Endothelial cell of umbilical vein (primary cell): ENCODE results near the gene ACAD11. TPM values are rescaled to one million over a fixed set of nuclear protein-coding genes. Genes with fewer than 3 reads are reported as not detected.
"Not testable (repeated sequence)": the region's sequence is repeated elsewhere in the genome, so short reads cannot be mapped to it uniquely, and the experiment has no call there.

Source experiments
- BruUV-seq: library from RNA; stranded (reverse); fragments of 400-500 nt; replicated peaks from 2 replicates; lab custom pipeline; 2021; lab: Mats Ljungman, UMichigan
- CTCF ChIA-PET: fragments of 300-600, 350-600 bp; sonication (Branson Sonifier 250); formaldehyde crosslinking; loops from one replicate; lab custom pipeline; 2021; ENCODE audit warnings: antibody characterized with exemption, inconsistent platforms; lab: Charles Lee
- POLR2A ChIA-PET: fragments of 300-600, 350-600 bp; sonication (Branson Sonifier 250); formaldehyde crosslinking; loops from one replicate; lab custom pipeline; 2021; ENCODE audit warnings: antibody characterized with exemption, inconsistent platforms; lab: Charles Lee
- DNase-seq: peaks from one replicate; pipeline ENCODE4 v3.0.0-alpha.2; 2011; ENCODE audit warnings: low read depth, low spot score
- FAIRE-seq: peaks from 2 replicates; lab custom pipeline; 2011; peaks lifted over from hg19 to GRCh38; lab: Jason Lieb, UNC
- H2AFZ ChIP-seq: 2 replicates; pipeline ENCODE4 v1.6.0; 2012; ENCODE audit warnings: low read depth, low read length, control low read depth, inconsistent platforms
- H3K27ac ChIP-seq: 2 replicates; pipeline ENCODE4 v1.5.1; 2011; ENCODE audit warnings: low read depth, mild to moderate bottlenecking, control low read depth, low read length, moderate library complexity; ENCODE audit not compliant: insufficient read depth
- H3K27me3 ChIP-seq, 2 experiments: 2 replicates each; pipeline versions ENCODE4 v1.6.0 to v1.6.1; 2011; ENCODE audit warnings: low read length in 2 of 2, mixed read lengths in 1 of 2; ENCODE audit not compliant: control insufficient read depth in 2 of 2, insufficient read depth in 2 of 2
- H3K36me3 ChIP-seq, 2 experiments: 2 replicates in 1 of 2; 3 replicates in 1 of 2; pipeline ENCODE4 v1.5.1; 2011; ENCODE audit warnings: low read length in 2 of 2, mild to moderate bottlenecking in 1 of 2, moderate library complexity in 1 of 2; ENCODE audit not compliant: control insufficient read depth in 2 of 2, insufficient read depth in 2 of 2; ENCODE audit errors: extremely low read depth in 1 of 2
- H3K4me1 ChIP-seq: 3 replicates; pipeline ENCODE4 v1.5.1; 2011; ENCODE audit warnings: mild to moderate bottlenecking, low read length; ENCODE audit not compliant: control insufficient read depth, insufficient read depth; ENCODE audit errors: extremely low read depth
- H3K4me2 ChIP-seq: 2 replicates; pipeline ENCODE4 v1.6.1; 2011; ENCODE audit warnings: low read length, control low read depth, mixed read lengths; ENCODE audit not compliant: insufficient read depth
- H3K4me3 ChIP-seq, 3 experiments: fragments of 200-600 bp in 1 of 3; sonication (generic), shearing (Covaris generic) in 1 of 3; replicated peaks in 1 of 3; 2 replicates each; pipeline ENCODE4 v1.5.1; 2011 to 2016; ENCODE audit warnings: control low read depth in 3 of 3, low read length in 3 of 3, mild to moderate bottlenecking in 2 of 3, inconsistent platforms in 1 of 3, low read depth in 1 of 3, moderate library complexity in 1 of 3; ENCODE audit not compliant: insufficient read depth in 1 of 3
- H3K79me2 ChIP-seq: 2 replicates; pipeline ENCODE4 v1.6.0; 2012; ENCODE audit warnings: low read length, inconsistent platforms; ENCODE audit not compliant: control insufficient read depth, insufficient read depth
- H3K9ac ChIP-seq: replicated peaks from 2 replicates; pipeline ENCODE3; 2011; ENCODE audit warnings: low read length, control low read depth; ENCODE audit not compliant: insufficient read depth; ENCODE audit errors: extremely low read depth
- H3K9me1 ChIP-seq: replicated peaks from 3 replicates; pipeline ENCODE4 v1.6.0; 2011; ENCODE audit warnings: mild to moderate bottlenecking, low read length; ENCODE audit not compliant: control insufficient read depth, insufficient read depth; ENCODE audit errors: extremely low read depth
- H3K9me3 ChIP-seq: replicated peaks from 2 replicates; pipeline ENCODE4 v1.5.1; 2012; ENCODE audit warnings: low read length, inconsistent platforms; ENCODE audit not compliant: control insufficient read depth, insufficient read depth
- H4K20me1 ChIP-seq: replicated peaks from 2 replicates; pipeline ENCODE3; 2011; ENCODE audit warnings: mild to moderate bottlenecking, low read length; ENCODE audit not compliant: control insufficient read depth, insufficient read depth; ENCODE audit errors: extremely low read depth
- EZH2 ChIP-seq: IDR thresholded peaks from 2 replicates; pipeline ENCODE4 v1.6.1; 2012; ENCODE audit warnings: borderline replicate concordance, low read depth, mild to moderate bottlenecking, moderate library complexity, low read length, inconsistent platforms; ENCODE audit not compliant: severe bottlenecking
- FOS ChIP-seq: IDR thresholded peaks from 2 replicates; pipeline ENCODE4 v1.6.1; 2011; ENCODE audit warnings: mild to moderate bottlenecking, low read length, moderate library complexity, borderline replicate concordance; ENCODE audit not compliant: insufficient read depth
- GATA2 ChIP-seq: IDR thresholded peaks from 2 replicates; pipeline ENCODE4 v1.7.0; 2011; ENCODE audit warnings: low read depth, mild to moderate bottlenecking, moderate library complexity, mixed read lengths, low read length; ENCODE audit not compliant: insufficient read length, insufficient read depth
- JUN ChIP-seq: IDR thresholded peaks from 2 replicates; pipeline ENCODE4 v1.6.1; 2011; ENCODE audit warnings: borderline replicate concordance, low read depth; ENCODE audit not compliant: insufficient read length, insufficient read depth
- MYC ChIP-seq: IDR thresholded peaks from one replicate; pipeline ENCODE4 v1.6.1; 2011; ENCODE audit warnings: mild to moderate bottlenecking, low read depth, low read length
- POLR2A ChIP-seq: IDR thresholded peaks from 2 replicates; pipeline ENCODE4 v1.6.1; 2012; ENCODE audit warnings: low read depth, mild to moderate bottlenecking, control low read depth, low read length
- POLR2AphosphoS5 ChIP-seq: IDR thresholded peaks from 2 replicates; pipeline ENCODE4 v1.6.1; 2012; ENCODE audit warnings: low read depth, mild to moderate bottlenecking, control low read depth, low read length, moderate library complexity; ENCODE audit not compliant: insufficient read depth
- dilution Hi-C: fragments of 300-500 bp; cut with MboI; formaldehyde crosslinking; loops from one replicate; pipeline ENCODE4 v1.15.0; 2019; ENCODE audit warnings: low sequenced_read_pairs; ENCODE audit not compliant: extremely low pct_ligation_motif_present
- intact Hi-C: fragments of 100-400 bp; cut with micrococcal nuclease; formaldehyde crosslinking; loops from one replicate; pipeline ENCODE4 v1.10.0; 2022
- polyA plus RNA-seq, 4 experiments: library from polyadenylated mRNA; depleted of rRNA in 3 of 4; stranded (reverse) in 3 of 4; unstranded in 1 of 4; fragments of >200 nt; gene quantifications; 2 replicates each; pipeline versions ENCODE4 v1.2.1 to v1.2.3, GENCODE V29; 2011 to 2012; ENCODE audit warnings: missing spikeins in 1 of 4
- total RNA-seq: library from RNA; stranded (reverse); gene quantifications from 2 replicates; pipeline ENCODE4 v1.2.3, GENCODE V29; 2021
- TF ChIP-seq, protein P1 (sequence below), 2 donors: IDR thresholded peaks; 1 replicate in 1 of 2; 2 replicates in 1 of 2; pipeline ENCODE4 v1.5.1; 2011; ENCODE audit warnings: low read length in 2 of 2, mild to moderate bottlenecking in 2 of 2, moderate library complexity in 2 of 2, control low read depth in 1 of 2, inconsistent platforms in 1 of 2, low read depth in 1 of 2; ENCODE audit not compliant: insufficient read depth in 1 of 2; ENCODE audit errors: extremely low read depth in 1 of 2
- TF ChIP-seq, protein P2 (sequence below): IDR thresholded peaks from 2 replicates; pipeline ENCODE4 v1.6.1; 2011; ENCODE audit not compliant: insufficient read depth, insufficient read length

The ACAD11 gene
- total and polyA plus RNA-seq, 2 donors (not counting 3 experiments of a cell fraction or from before 2014, with no cell fraction given): 9.6 to 17.9 TPM

DNA sequence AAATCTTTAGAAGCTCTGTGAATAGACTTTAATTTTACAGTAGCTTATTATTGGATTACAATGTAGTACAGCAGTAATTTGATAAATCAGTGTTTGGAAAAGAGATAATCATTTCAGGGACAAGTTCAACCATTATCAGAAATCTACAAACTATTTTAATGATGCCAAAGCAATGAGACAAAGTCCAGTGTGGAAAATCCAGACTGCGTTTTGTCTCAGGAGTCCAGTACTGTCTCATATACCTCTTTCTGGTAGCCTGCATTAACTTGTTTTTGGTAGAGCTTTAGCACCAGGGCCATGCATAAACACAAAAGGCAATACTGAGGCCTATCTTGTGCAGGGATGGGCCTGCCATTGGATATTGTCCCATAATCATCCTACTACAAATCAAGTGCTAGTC lies 42.8 kb downstream of the ACAD11 start:
- no peaks in the 10 kb centered on the region for H3K79me2 ChIP-seq
- dilution Hi-C loops: no loop called here
- H3K9me1 ChIP-seq: no peaks in the 10 kb centered on the region
- TF ChIP-seq JUN (no peak), GATA2 (no peak)
- intact Hi-C loops: no loop called here
- H3K27me3 ChIP-seq: no peaks in the 10 kb centered on the region
- no peak overlapping the region for H3K27ac ChIP-seq
- H3K4me1 ChIP-seq: peaks cover 14% of the 10 kb centered on the region
- no peaks in the 10 kb centered on the region for H3K36me3 ChIP-seq
- no peak overlapping the region for H2AFZ ChIP-seq
- FAIRE-seq (no peak), DNase-seq (no peak)
- no peak overlapping the region for H3K4me3 ChIP-seq
- BruUV-seq: no TSS peak
- no peaks in the 10 kb centered on the region for H3K9me3 ChIP-seq
- POLR2A ChIA-PET: no interaction called here
- no peak overlapping the region for H3K9ac ChIP-seq
- H3K4me2 ChIP-seq: no peak overlapping the region
- CTCF ChIA-PET: no interaction called here
- H4K20me1 ChIP-seq: no peaks in the 10 kb centered on the region

DNA sequence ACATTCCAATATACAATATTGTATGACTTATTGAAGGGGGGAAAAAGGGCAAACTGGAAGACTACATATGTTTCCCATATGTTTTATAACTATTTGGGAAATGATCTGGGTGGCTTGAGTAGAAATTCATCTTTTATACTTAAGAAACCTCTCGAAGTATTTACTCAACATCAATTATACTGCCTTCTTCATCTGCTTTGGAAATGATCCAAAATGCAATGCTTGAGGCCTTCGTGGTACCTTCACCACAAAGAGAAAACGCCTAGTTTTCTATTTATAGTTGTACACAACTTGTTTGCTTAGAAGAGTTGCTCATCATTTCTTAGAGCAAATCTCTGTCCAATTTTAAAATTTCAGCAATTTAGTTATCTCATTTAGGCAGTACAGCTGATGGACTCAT lies 43.7 kb downstream of the ACAD11 start:
- no peak for DNase-seq

DNA sequence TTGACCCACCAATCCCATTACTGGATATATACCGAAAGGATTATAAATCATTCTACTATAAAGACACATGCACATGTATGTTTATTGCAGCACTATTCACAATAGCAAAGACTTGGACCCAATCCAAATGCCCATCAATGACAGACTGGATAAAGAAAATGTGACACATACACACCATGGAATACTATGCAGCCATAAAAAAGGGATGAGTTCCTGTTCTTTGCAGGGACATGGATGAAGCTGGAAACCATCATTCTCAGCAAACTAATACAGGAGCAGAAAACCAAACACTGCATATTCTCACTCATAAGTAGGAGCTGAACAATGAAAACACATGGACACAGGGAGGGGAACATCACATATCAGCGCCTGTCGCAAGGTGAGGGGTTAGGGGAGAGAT lies 44.3 kb downstream of the ACAD11 start:
- H3K36me3 ChIP-seq, H3K27ac ChIP-seq, intact Hi-C loops, H2AFZ ChIP-seq, H3K9ac ChIP-seq, dilution Hi-C loops, H3K4me3 ChIP-seq, FAIRE-seq, H3K4me2 ChIP-seq, H3K79me2 ChIP-seq, CTCF ChIA-PET, DNase-seq, H3K9me3 ChIP-seq, H3K4me1 ChIP-seq, BruUV-seq, H3K9me1 ChIP-seq, POLR2A ChIA-PET, H3K27me3 ChIP-seq, H4K20me1 ChIP-seq: not testable (repeated sequence)

More for the DNA sequence above, 43.7 kb downstream of the ACAD11 start:
- Histone ChIP-seq H3K4me3 (no peak overlapping the region), H3K27ac (no peak overlapping the region), H3K4me2 (no peak overlapping the region), H3K79me2 (no peaks in the 10 kb centered on the region), H3K27me3 (no peaks in the 10 kb centered on the region), H3K9ac (no peak overlapping the region), H3K9me1 (no peaks in the 10 kb centered on the region), H3K4me1 (peaks cover 9% of the 10 kb centered on the region), H4K20me1 (no peaks in the 10 kb centered on the region), H3K9me3 (no peaks in the 10 kb centered on the region), H3K36me3 (no peaks in the 10 kb centered on the region), H2AFZ (no peak overlapping the region)
- TF ChIP-seq POLR2A: no peak
- TF ChIP-seq, protein P1, sequence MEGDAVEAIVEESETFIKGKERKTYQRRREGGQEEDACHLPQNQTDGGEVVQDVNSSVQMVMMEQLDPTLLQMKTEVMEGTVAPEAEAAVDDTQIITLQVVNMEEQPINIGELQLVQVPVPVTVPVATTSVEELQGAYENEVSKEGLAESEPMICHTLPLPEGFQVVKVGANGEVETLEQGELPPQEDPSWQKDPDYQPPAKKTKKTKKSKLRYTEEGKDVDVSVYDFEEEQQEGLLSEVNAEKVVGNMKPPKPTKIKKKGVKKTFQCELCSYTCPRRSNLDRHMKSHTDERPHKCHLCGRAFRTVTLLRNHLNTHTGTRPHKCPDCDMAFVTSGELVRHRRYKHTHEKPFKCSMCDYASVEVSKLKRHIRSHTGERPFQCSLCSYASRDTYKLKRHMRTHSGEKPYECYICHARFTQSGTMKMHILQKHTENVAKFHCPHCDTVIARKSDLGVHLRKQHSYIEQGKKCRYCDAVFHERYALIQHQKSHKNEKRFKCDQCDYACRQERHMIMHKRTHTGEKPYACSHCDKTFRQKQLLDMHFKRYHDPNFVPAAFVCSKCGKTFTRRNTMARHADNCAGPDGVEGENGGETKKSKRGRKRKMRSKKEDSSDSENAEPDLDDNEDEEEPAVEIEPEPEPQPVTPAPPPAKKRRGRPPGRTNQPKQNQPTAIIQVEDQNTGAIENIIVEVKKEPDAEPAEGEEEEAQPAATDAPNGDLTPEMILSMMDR (IDR thresholded peaks at IDR 0.05; ENCODE audit: extremely low read depth in 1 of 2, insufficient read depth in 1 of 2, low read depth in 1 of 2, low read length in 2 of 2): no peak
- TF ChIP-seq FOS: no peak
- TF ChIP-seq, protein P2, sequence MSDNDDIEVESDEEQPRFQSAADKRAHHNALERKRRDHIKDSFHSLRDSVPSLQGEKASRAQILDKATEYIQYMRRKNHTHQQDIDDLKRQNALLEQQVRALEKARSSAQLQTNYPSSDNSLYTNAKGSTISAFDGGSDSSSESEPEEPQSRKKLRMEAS: no peak
- TF ChIP-seq JUN: no peak
- TF ChIP-seq GATA2: no peak
- TF ChIP-seq EZH2: no peak
- no peak for TF ChIP-seq POLR2AphosphoS5
- TF ChIP-seq MYC: no peak
- dilution Hi-C loops (no loop called here), intact Hi-C loops (no loop called here)
- BruUV-seq: no TSS peak
- ChIA-PET CTCF (no interaction called here), POLR2A (no interaction called here)
- FAIRE-seq: no peak
